GM21619 (cell line): ENCODE data around the gene ITGB4.

Source experiments
- ATAC-seq: cut with Tn5 transposase; IDR thresholded peaks from one replicate; pipeline ENCODE4 v1.9.1; 2021; ENCODE audit not compliant: unreplicated experiment

The ITGB4 gene

GRCh38 chr17:75784473-75785015, 63.3 kb downstream of the ITGB4 start, which contains the start of gene UNK:
Gene UNK (plus strand): TSS chr17:75784806. CDS start chr17:75784881, 75 bp downstream.
- peak; percentile 56 for ATAC-seq

DNA sequence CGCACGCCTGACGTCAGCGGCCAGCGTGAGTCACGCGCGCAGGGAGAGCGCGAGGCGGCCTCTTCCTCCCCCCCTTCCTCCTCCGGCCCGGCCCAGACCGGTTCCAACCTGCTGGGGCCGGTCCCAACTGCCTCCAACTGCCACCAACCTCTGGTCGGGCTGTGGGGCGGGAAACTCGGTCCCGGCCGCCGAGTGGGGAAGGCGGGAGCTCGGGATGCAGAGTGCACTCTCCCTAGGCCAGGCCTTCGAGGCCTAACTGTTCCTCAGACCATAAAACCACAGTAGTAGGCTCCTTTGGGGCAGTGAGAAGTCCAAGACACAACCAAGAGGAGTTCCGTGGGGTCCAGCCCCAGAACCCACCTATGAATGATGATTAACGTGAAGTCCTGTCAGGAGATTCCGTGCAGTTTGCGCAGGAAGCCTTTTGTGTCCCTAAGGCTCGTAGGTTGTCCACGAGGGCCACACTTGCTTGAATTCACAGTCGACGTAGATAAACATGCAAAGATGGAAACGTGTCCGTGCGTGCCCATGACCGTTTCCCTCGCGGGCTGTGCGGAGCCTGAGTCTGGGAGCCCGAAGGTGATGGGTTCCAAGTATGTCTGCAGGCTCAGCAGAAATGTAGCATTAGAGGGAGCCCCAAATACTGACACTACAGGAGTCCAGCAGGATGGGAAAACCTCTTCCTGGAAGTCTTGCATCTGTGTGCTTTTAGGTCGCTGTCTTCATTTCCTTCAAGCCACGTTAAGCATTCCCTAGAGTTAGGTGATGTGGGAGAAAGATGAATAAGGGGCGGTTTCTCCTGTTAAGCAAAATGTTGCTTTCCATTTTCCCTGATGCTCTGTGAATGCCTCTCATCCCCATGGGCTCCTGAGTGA, 64.0 kb downstream of the ITGB4 start:
- peak; percentile 56 for ATAC-seq

- ATAC-seq: no peak
These were observed 70.0 kb downstream of the ITGB4 start for GRCh38 chr17:75791254-75791653.

- no peak for ATAC-seq
These were observed 72.2 kb downstream of the ITGB4 start for GRCh38 chr17:75793460-75793859.

DNA sequence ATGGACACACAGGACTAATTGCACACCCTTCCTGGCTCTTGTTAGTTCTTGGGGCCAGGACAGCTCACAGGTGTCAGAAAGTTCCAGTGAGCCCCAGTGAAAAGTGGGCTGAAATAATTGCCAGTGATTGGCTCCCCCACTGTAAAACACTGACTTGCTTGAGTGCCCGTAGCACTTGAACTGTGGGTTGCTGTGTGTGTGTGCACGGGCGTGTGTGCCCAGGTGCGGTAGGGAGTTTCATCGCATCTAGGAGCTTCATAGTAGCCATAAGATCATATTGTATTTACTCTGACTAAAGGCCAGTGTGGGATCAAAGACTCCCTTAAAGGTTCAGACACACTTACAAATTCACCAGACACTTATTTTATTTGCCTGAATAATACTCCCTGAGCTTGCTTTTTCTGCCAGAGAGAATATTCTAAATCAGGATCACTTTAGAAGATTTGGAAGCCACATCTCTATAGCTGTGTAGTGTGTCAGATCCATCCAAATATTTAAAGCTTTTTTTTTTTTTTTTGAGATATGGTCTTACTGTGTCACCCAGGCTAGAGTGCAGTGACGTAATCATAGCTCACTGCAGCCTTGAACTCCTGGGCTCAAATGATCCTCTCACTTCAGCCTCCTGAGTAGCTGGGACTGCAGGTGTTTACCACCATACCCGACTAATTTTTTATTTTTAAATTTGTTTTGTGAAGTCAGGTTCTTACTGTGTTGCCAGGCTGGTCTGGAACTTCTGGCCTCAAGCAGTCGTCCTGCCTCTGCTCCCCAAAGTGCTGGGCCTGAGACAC, 74.8 kb downstream of the ITGB4 start:
- no peak for ATAC-seq

- no peak for ATAC-seq
These were observed 78.1 kb downstream of the ITGB4 start for GRCh38 chr17:75799402-75799801.

DNA sequence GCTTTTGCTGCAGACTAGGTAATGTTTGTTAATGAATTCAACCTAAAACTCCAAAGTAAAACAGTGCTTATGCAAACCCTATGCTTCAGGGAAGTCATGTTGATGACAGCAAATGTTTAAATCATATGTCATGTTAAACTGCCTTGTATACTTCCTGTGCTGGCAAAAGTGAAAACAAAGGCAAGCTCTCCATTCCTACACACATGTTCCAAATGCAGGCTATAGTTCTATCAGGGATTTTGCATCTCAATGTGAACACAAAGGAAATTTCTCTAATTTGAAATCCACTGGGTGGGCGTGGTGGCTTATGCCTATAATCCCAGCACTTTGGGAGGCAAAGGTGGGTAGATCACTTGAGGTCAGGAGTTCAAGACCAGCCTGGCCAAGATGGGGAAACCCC, 82.6 kb downstream of the ITGB4 start:
- ATAC-seq: no peak

GRCh38 chr17:75806822-75807500, 85.7 kb downstream of the ITGB4 start:
- ATAC-seq: no peak
